Fibroblast of mammary gland (primary cell): ENCODE measurements around the gene DUSP1.
A peak's percentile ranks its signal among the peaks of the same experiment; 100 is the strongest.

Experiments used
- DNase-seq: peaks from one replicate; pipeline ENCODE4 v3.0.0-alpha.2; 2010; ENCODE audit warnings: low read depth
- H3K4me3 ChIP-seq: 2 replicates; pipeline ENCODE4 v1.5.1; 2011; ENCODE audit warnings: low read depth, mild to moderate bottlenecking, low read length, moderate library complexity; ENCODE audit not compliant: control insufficient read depth
- CTCF ChIP-seq: conservative IDR thresholded peaks from 2 replicates; pipeline ENCODE4 v1.5.1; 2011; ENCODE audit warnings: low read depth, low read length, inconsistent platforms; ENCODE audit not compliant: control insufficient read depth, insufficient read depth

Gene DUSP1

DNA sequence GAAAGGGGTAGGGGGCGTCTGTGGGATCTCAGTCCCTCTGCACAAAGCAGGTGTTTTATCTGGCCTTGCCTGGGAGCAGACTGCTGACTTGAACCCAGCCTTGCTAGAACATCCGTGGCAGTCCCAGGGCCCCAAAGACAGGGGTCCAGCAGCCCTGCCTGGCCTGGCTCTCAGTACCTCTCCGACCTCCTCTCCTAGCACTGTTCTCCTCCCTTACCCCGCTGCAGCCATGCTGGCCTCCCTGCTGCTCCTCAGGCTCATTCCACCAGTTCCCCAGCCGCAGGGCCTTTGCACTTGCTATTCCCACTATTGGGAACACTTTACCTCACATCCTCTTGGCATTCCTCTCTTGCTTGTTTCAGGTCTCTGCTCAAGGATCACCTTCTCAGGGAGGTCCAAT is 45.2 kb downstream of the DUSP1 start:
- H3K4me3 ChIP-seq: no peak overlapping the region
- TF ChIP-seq CTCF: no peak
- DNase-seq: no peak

DNA sequence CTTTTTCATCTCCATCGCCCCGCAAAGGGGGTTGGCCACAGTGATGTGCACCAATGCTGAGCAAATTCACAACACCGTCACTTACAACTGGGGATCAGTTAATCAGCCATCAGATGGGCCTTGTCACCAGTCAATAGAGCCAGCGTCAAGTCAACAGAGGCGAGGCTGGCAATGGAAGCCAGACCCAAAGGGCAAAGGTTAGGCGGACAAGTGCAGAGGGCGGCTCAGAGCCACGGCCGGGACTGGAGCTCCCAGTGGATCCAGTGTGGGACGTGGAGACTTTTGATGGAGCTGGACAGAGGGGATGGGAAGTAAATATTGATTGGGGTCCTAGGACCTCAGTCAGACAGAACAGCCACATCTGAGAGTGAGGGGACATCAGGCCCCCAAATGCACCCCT is 45.7 kb downstream of the DUSP1 start:
- no peak for DNase-seq
- TF ChIP-seq CTCF: no peak

DNA sequence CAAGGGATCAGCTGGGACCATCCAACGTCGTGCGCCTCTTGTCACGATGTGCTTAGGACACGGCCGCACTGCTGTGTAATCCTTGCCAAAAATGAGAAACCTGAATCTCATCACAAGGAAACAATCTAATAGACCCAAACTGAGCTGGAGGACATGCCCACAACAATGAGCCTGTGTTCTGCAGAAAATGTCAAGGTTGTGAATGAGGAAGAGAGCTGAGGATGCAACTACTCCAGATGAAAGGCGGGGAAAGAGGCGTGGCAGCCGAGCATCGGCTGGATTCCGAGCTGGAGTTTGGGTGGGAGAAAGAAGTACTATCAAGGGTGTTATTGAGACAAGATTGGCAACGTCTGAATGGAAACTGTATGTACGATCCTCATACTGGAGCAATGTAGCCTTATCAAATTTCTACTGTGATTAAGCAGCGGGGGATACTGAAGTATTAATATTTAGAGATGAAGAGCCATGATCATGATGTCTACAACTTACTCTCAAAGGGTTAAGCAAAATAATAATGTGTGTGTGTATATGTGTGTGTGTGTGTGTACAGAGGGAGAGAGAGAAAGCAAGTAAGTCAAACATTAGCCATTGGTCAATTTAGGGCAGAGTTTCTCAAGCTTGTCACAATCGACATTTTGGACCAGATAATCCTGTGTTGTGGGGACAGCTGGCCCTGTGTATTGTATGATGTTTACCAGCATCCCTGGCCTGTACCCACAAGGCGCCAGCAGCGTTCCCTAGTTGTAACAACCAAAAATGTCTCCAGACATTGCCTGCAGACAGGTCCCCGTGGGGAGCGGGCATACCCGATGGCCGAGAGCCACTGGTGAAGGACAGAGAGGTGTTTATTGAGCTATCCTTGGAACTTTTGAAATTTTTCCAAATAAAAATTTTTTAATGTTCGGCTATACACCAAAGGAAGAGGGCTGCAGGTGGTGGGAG is 46.5 kb downstream of the DUSP1 start:
- TF ChIP-seq CTCF: no peak
- H3K4me3 ChIP-seq: no peak overlapping the region
- no peak for DNase-seq

More for the DNA sequence above, 45.7 kb downstream of the DUSP1 start:
- H3K4me3 ChIP-seq: no peak overlapping the region

DNA sequence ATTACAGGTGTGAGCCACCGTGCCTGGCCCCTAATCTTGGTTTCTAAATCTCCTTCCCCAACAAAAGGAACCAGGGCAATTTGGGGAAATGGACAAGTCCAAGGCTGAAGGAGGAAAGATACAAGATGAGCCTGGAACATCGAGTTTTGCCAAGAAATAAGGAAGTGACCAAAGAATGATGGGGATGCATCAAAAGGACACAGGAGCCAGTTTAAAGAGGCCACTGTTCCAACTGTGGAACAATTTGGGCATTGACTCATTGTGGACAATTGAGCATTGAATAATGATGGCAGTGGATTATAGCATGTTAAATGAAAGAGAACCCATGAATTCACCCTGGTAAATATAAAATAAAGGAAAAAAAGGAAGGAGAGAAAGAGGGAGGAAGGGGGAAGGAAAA is 47.5 kb downstream of the DUSP1 start:
- DNase-seq: no peak
- H3K4me3 ChIP-seq: no peak overlapping the region
- TF ChIP-seq CTCF: no peak

DNA sequence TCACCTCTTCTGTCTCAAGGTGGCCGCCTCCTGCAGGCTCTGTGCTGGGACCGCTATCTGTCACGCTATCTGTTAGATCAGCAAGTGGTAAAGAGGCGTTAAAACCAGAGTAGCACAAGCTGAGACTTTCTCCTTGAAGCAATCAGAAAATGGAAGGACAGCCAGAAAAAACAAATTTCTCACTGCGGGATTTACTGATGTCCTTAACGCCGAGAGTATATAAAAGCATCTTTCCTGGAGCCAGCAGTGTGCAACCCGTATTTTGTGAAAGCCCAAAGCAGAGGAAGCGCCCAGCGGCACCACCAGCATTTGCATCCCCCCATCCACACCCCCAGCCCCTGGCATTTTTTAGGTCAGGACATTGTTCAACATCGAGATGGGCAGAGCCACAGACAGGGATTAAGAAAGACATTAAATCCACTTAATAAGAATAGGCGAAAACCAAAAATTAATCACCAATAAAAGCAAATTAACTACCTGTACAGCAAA is 48.6 kb downstream of the DUSP1 start:
- no peak for TF ChIP-seq CTCF
- DNase-seq: no peak
- no peak overlapping the region for H3K4me3 ChIP-seq

- DNase-seq: peak; percentile 84
- no peak for TF ChIP-seq CTCF
Measured at GRCh38 chr5:172721455-172722326, 49.3 kb downstream of the DUSP1 start.

More at GRCh38 chr5:172721455-172722326, 49.3 kb downstream of the DUSP1 start:
- H3K4me3 ChIP-seq: no peak overlapping the region
